Caco-2 (cell line): ENCODE measurements around the gene PICK1. TPM values are rescaled to one million over a fixed set of nuclear protein-coding genes. Genes with fewer than 3 reads are reported as not detected.
A peak's percentile ranks its signal among the peaks of the same experiment; 100 is the strongest.

Experiments
- BruUV-seq: library from RNA; stranded (reverse); fragments of 400-500 nt; replicated peaks from 2 replicates; lab custom pipeline; 2021; lab: Mats Ljungman, UMichigan
- CTCF ChIA-PET: fragments of 300-600 bp; sonication (Branson Sonifier 250); formaldehyde crosslinking; loops from one replicate; lab custom pipeline; 2022; ENCODE audit warnings: antibody characterized with exemption; lab: Charles Lee
- POLR2A ChIA-PET: fragments of 300-600 bp; sonication (Branson Sonifier 250); formaldehyde crosslinking; loops from one replicate; lab custom pipeline; 2022; ENCODE audit warnings: antibody characterized with exemption; lab: Charles Lee
- DNase-seq, 2 experiments: peaks; one replicate each; pipeline versions ENCODE4 v3.0.0 to v3.0.0-alpha.2; 2020 to 2022
- H3K27me3 ChIP-seq: replicated peaks from 2 replicates; pipeline ENCODE4 v1.6.0; 2011; ENCODE audit warnings: low read length; ENCODE audit not compliant: control insufficient read depth, insufficient read depth
- H3K36me3 ChIP-seq: 2 replicates; pipeline ENCODE4 v1.5.1; 2011; ENCODE audit warnings: low read length; ENCODE audit not compliant: control insufficient read depth, insufficient read depth
- H3K4me1 ChIP-seq: fragments of 250-450 bp; sonication (Bioruptor Pico); 2 replicates; pipeline ENCODE4 v1.5.1; 2020; ENCODE audit warnings: mild to moderate bottlenecking
- H3K4me3 ChIP-seq: 2 replicates; pipeline ENCODE4 v1.5.1; 2011; ENCODE audit warnings: low read depth, mild to moderate bottlenecking, control low read depth, low read length
- H3K9me3 ChIP-seq: fragments of 250-450 bp; sonication (Bioruptor Pico); 2 replicates; pipeline ENCODE4 v1.5.1; 2020; ENCODE audit warnings: mild to moderate bottlenecking, moderate library complexity
- H3K27ac Mint-ChIP-seq: one replicate; pipeline ENCODE4 v1.8.0; 2022; ENCODE audit warnings: mixed read lengths; ENCODE audit not compliant: unreplicated experiment
- H3K27me3 Mint-ChIP-seq: one replicate; pipeline ENCODE4 v1.8.0; 2022; ENCODE audit warnings: mixed read lengths; ENCODE audit not compliant: insufficient read depth, unreplicated experiment
- H3K36me3 Mint-ChIP-seq: one replicate; pipeline ENCODE4 v1.8.0; 2022; ENCODE audit warnings: mild to moderate bottlenecking, mixed read lengths; ENCODE audit not compliant: insufficient read depth, unreplicated experiment
- H3K4me1 Mint-ChIP-seq: one replicate; pipeline ENCODE4 v1.8.0; 2022; ENCODE audit warnings: low read depth, mixed read lengths; ENCODE audit not compliant: unreplicated experiment
- H3K4me3 Mint-ChIP-seq: one replicate; pipeline ENCODE4 v1.8.0; 2022; ENCODE audit warnings: mild to moderate bottlenecking, moderate library complexity, mixed read lengths; ENCODE audit not compliant: unreplicated experiment
- H3K9me3 Mint-ChIP-seq: one replicate; pipeline ENCODE4 v1.8.0; 2022; ENCODE audit warnings: mixed read lengths; ENCODE audit not compliant: unreplicated experiment
- intact Hi-C: fragments of 100-400 bp; cut with micrococcal nuclease; formaldehyde crosslinking; loops from one replicate; pipeline ENCODE4 v1.10.0; 2022; ENCODE audit not compliant: unreplicated experiment
- total RNA-seq: library from RNA; stranded (reverse); gene quantifications from 2 replicates; pipeline ENCODE4 v1.2.3, GENCODE V29; 2022
- TF ChIP-seq, protein P1 (sequence below), 2 experiments: fragments of 200-600 bp in 1 of 2; IDR thresholded peaks; 1 replicate in 1 of 2; 2 replicates in 1 of 2; pipeline versions ENCODE4 v1.5.1 to v1.8.0; 2011 to 2022; ENCODE audit warnings: antibody characterized with exemption in 1 of 2, control low read depth in 1 of 2, inconsistent platforms in 1 of 2, low read depth in 1 of 2, low read length in 1 of 2, mild to moderate bottlenecking in 1 of 2, moderate library complexity in 1 of 2; ENCODE audit not compliant: insufficient read depth in 1 of 2, severe bottlenecking in 1 of 2, unreplicated experiment in 1 of 2

Gene PICK1
- total RNA-seq, 1 experiment from 2014 or later: 41.1 TPM

DNA sequence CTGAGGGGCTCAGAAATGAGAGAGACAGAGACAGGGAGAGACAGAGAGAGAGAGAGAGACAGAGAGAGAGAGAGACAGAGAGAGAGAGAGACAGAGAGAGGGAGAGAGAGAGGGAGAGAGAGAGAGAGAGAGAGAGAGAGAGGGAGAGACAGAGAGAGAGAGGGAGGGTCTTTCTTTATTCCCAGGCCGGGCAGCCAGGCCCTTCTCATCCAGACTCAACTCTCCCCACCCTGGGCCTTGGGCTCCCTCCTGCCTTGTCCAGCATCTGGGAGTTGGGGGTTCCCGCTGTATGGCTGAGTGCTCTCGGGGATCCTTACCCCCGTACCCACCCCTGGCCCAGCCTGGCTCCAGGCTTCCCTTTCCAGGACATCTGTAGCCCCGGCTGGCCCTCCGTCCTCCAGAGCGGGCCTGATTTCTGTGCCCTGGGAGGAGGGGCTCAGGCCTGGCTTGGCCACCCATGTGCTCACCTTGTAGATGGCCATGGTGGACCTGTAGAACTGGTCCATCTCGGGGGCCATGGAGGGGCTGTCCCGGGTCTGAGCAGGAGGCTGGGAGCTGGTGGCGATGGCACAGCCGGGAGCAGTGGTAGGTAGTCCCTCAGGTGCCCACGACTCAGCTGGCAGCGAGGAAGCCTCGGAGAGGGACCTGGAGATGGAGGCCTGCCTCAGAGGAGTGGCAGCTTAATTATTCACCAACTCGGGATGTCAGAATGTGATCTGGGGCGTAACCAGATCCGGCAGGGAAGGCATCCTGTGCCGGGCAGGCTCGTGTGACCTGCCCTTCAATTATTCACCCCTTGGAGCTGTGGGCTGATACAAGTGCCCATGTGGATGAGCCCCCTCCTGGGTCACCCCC, 53.0 kb downstream of the PICK1 start, which contains the start of gene BAIAP2L2:
BAIAP2L2 (minus strand) TSS at position 677 of the 855 bp plus-strand sequence; CDS start at position 518, 159 bp downstream.
- Mint-ChIP-seq H3K36me3 (peaks cover 33% of the 10 kb centered on the region), H3K4me3 (peak within 1 kb of the TSS; percentile 61), H3K4me1 (peaks cover 22% of the 10 kb centered on the region), H3K9me3 (peaks cover 9% of the 10 kb centered on the region), H3K27me3 (peaks cover 3% of the 10 kb centered on the region), H3K27ac (peak within 1 kb of the TSS; percentile 85)
- peak; percentile 61 to 73 for DNase-seq
- peak within 1 kb of the TSS; percentile 42 for H3K4me3 ChIP-seq
- TF ChIP-seq, protein P1, sequence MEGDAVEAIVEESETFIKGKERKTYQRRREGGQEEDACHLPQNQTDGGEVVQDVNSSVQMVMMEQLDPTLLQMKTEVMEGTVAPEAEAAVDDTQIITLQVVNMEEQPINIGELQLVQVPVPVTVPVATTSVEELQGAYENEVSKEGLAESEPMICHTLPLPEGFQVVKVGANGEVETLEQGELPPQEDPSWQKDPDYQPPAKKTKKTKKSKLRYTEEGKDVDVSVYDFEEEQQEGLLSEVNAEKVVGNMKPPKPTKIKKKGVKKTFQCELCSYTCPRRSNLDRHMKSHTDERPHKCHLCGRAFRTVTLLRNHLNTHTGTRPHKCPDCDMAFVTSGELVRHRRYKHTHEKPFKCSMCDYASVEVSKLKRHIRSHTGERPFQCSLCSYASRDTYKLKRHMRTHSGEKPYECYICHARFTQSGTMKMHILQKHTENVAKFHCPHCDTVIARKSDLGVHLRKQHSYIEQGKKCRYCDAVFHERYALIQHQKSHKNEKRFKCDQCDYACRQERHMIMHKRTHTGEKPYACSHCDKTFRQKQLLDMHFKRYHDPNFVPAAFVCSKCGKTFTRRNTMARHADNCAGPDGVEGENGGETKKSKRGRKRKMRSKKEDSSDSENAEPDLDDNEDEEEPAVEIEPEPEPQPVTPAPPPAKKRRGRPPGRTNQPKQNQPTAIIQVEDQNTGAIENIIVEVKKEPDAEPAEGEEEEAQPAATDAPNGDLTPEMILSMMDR (IDR thresholded peaks at IDR 0.05; ENCODE audit: insufficient read depth in 1 of 2, low read depth in 1 of 2, low read length in 1 of 2, severe bottlenecking in 1 of 2, unreplicated experiment in 1 of 2): no peak
- peaks cover 2% of the 10 kb centered on the region; the same call in 1 of the 2 replicates for H3K36me3 ChIP-seq
- H3K4me1 ChIP-seq: peaks cover 37% of the 10 kb centered on the region
- intact Hi-C loops: loop anchor here (10.0 kb wide), 2 partner anchors 75 to 105 kb away; partner anchors contain the start of gene PLA2G6
- BruUV-seq: no TSS peak
- H3K27me3 ChIP-seq: no peaks in the 10 kb centered on the region
- ChIA-PET CTCF (interaction anchor here (0.6 to 2.0 kb wide), 2 partner anchors 58 to 1303 kb away, joined by 3 to 9 read pairs; no protein-coding TSS in a partner anchor), POLR2A (no interaction called here)
- no peaks in the 10 kb centered on the region for H3K9me3 ChIP-seq

DNA sequence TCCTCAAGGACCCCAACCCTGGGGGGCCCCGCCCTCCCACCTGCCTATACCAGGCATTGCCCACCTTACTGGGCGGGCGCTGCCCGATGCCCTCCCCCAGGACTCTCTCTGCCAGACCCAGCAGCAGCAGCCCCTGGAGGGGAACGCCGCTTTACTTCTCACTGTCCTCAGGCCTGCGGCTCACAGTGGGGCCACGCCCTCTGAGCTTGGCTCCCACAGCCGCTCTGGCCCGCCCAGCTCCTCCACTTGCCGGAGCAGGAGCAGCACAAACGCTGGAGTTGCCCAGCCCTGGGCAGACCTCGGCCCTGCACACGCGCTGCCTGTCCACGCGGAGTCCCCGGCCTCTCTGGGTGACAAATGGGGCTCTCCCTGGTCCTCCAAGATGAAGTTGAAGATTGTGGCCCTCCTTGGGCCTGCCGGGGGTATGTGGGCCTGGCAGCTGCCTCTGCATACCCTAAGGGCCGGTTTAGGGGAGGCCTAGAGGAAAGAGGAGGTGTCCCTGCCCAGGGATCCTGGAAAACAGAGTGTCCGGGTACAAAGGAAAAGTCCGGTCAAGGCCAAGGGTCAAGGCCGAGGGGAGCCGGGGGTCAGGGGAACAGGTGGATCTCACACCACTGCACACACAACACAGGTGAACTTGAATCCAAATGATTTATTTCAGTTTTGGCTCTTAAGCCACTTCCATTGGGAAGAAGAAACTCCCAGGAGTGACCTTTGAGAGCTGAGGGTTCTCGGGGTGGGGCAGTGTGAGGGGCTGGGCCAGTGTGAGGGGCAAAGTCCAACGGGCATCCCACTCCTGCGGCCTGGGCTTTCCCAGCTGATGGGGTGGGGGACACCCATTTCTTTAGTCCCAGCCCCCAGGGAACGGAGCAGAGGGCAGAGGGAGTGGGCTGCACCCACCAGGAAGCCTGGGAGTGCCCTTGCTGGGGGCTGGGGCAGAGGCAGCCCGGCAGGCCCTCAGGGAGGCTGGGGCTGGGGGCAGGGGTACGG, 54.0 kb downstream of the PICK1 start:
- Histone ChIP-seq H3K9me3 (no peaks in the 10 kb centered on the region), H3K4me1 (peaks cover 37% of the 10 kb centered on the region), H3K4me3 (peak overlapping the region; percentile 42), H3K27me3 (no peaks in the 10 kb centered on the region), H3K36me3 (peaks cover 2% of the 10 kb centered on the region; the same call in 1 of the 2 replicates)
- CTCF ChIA-PET: interaction anchor here (0.6 to 2.0 kb wide), 2 partner anchors 34 to 59 kb away, joined by 9 read pairs; no protein-coding TSS in a partner anchor
- H3K4me3 Mint-ChIP-seq: peak overlapping the region; percentile 61
- H3K27me3 Mint-ChIP-seq: peaks cover 3% of the 10 kb centered on the region
- DNase-seq: peak; percentile 51 to 65
- no TSS peak for BruUV-seq
- intact Hi-C loops: loop anchor here (10.0 kb wide), 2 partner anchors 74 to 104 kb away; partner anchors contain the start of gene PLA2G6
- POLR2A ChIA-PET: interaction anchor here (0.5 kb wide), 1 partner anchor 146 kb away, joined by 9 read pairs; no protein-coding TSS in a partner anchor
- H3K36me3 Mint-ChIP-seq: peaks cover 33% of the 10 kb centered on the region
- peak overlapping the region; percentile 85 for H3K27ac Mint-ChIP-seq
- TF ChIP-seq, protein P1 (IDR thresholded peaks at IDR 0.05; ENCODE audit: insufficient read depth in 1 of 2, low read depth in 1 of 2, low read length in 1 of 2, severe bottlenecking in 1 of 2, unreplicated experiment in 1 of 2): no peak
- H3K9me3 Mint-ChIP-seq: peaks cover 9% of the 10 kb centered on the region
- H3K4me1 Mint-ChIP-seq: peaks cover 22% of the 10 kb centered on the region
